Keratinocyte (primary cell): ENCODE results near the gene MAD1L1. TPM values are rescaled to one million over a fixed set of nuclear protein-coding genes. Genes with fewer than 3 reads are reported as not detected.

Source experiments
- DNase-seq: peaks from one replicate; pipeline ENCODE4 v3.0.0-alpha.2; 2011; ENCODE audit warnings: low read depth, missing footprints, low spot score
- FAIRE-seq: peaks from 2 replicates; lab custom pipeline; 2011; peaks lifted over from hg19 to GRCh38; lab: Jason Lieb, UNC
- H2AFZ ChIP-seq: 2 replicates; pipeline ENCODE4 v1.6.0; 2012; ENCODE audit warnings: low read length, control low read depth, inconsistent platforms; ENCODE audit not compliant: control insufficient read depth
- H3K27ac ChIP-seq: 2 replicates; pipeline ENCODE4 v1.5.1; 2011; ENCODE audit warnings: low read length; ENCODE audit not compliant: control insufficient read depth, insufficient read depth
- H3K27me3 ChIP-seq: 3 replicates; pipeline ENCODE4 v1.6.0; 2011; ENCODE audit warnings: low read length; ENCODE audit not compliant: control insufficient read depth, insufficient read depth; ENCODE audit errors: extremely low read depth
- H3K36me3 ChIP-seq, 2 experiments: 2 replicates in 1 of 2; 3 replicates in 1 of 2; pipeline ENCODE4 v1.5.1; 2011; ENCODE audit warnings: low read length in 2 of 2, mild to moderate bottlenecking in 1 of 2; ENCODE audit not compliant: control insufficient read depth in 2 of 2, insufficient read depth in 2 of 2; ENCODE audit errors: extremely low read depth in 1 of 2
- H3K4me1 ChIP-seq: 3 replicates; pipeline ENCODE4 v1.5.1; 2011; ENCODE audit warnings: low read length; ENCODE audit not compliant: control insufficient read depth, insufficient read depth; ENCODE audit errors: extremely low read depth
- H3K4me2 ChIP-seq: 3 replicates; pipeline ENCODE4 v1.6.0; 2011; ENCODE audit warnings: low read depth, low read length; ENCODE audit not compliant: control insufficient read depth, insufficient read depth; ENCODE audit errors: extremely low read depth
- H3K4me3 ChIP-seq, 3 experiments: fragments of 200-600 bp in 1 of 3; sonication (generic) in 1 of 3; 2 replicates in 2 of 3; 3 replicates in 1 of 3; pipeline ENCODE4 v1.5.1; 2011 to 2016; ENCODE audit warnings: low read length in 3 of 3, mild to moderate bottlenecking in 3 of 3, control low read depth in 2 of 3, inconsistent platforms in 1 of 3, low read depth in 1 of 3, mixed read lengths in 1 of 3, mixed run types in 1 of 3, moderate library complexity in 1 of 3; ENCODE audit not compliant: control insufficient read depth in 2 of 3, insufficient read depth in 2 of 3; ENCODE audit errors: extremely low read depth in 1 of 3
- H3K79me2 ChIP-seq: 2 replicates; pipeline ENCODE4 v1.6.0; 2012; ENCODE audit warnings: low read length; ENCODE audit not compliant: control insufficient read depth, insufficient read depth
- H3K9ac ChIP-seq: 3 replicates; pipeline ENCODE4 v1.6.0; 2011; ENCODE audit warnings: low read length; ENCODE audit not compliant: control insufficient read depth, insufficient read depth; ENCODE audit errors: extremely low read depth
- H3K9me1 ChIP-seq: 3 replicates; pipeline ENCODE4 v1.6.0; 2011; ENCODE audit warnings: low read length; ENCODE audit not compliant: control insufficient read depth, insufficient read depth; ENCODE audit errors: extremely low read depth
- H3K9me3 ChIP-seq: 2 replicates; pipeline ENCODE4 v1.5.1; 2012; ENCODE audit warnings: low read depth, low read length; ENCODE audit not compliant: control insufficient read depth
- H4K20me1 ChIP-seq: 3 replicates; pipeline ENCODE4 v1.6.0; 2011; ENCODE audit warnings: low read length; ENCODE audit not compliant: control insufficient read depth, insufficient read depth; ENCODE audit errors: extremely low read depth
- EZH2 ChIP-seq: IDR thresholded peaks from one replicate; pipeline ENCODE4 v1.6.1; 2012; ENCODE audit warnings: inconsistent platforms, mild to moderate bottlenecking, low read length, moderate library complexity
- dilution Hi-C: fragments of 300-500 bp; cut with MboI; formaldehyde crosslinking; loops from one replicate; pipeline ENCODE4 v1.7.0; 2020; ENCODE audit warnings: low sequenced_read_pairs; ENCODE audit not compliant: extremely low pct_ligation_motif_present
- polyA plus RNA-seq, 5 experiments: library from polyadenylated mRNA; depleted of rRNA in 3 of 5; stranded (reverse) in 3 of 5; stranded (forward) in 1 of 5; unstranded in 1 of 5; fragments of >200 nt; gene quantifications; 1 replicate in 1 of 5; 2 replicates in 3 of 5; 3 replicates in 1 of 5; pipeline versions ENCODE4 v1.2.1 to v1.2.3, GENCODE V29; 2011 to 2012; ENCODE audit warnings: missing spikeins in 2 of 5, low read depth in 1 of 5, low replicate concordance in 1 of 5
- TF ChIP-seq, protein P1 (sequence below), 3 experiments: IDR thresholded peaks in 1 of 3; conservative IDR thresholded peaks in 1 of 3; optimal IDR thresholded peaks in 1 of 3; 2 replicates in 2 of 3; 3 replicates in 1 of 3; pipeline versions ENCODE3 to v1.5.1; 2011; ENCODE audit warnings: low read length in 3 of 3, mild to moderate bottlenecking in 3 of 3, moderate library complexity in 2 of 3, control low read depth in 1 of 3, inconsistent platforms in 1 of 3; ENCODE audit not compliant: insufficient read depth in 2 of 3; ENCODE audit errors: extremely low read depth in 1 of 3

Gene MAD1L1
- polyA plus RNA-seq, 1 donor (not counting 4 experiments of a cell fraction or from before 2014, with no cell fraction given) = 18.0 TPM

DNA sequence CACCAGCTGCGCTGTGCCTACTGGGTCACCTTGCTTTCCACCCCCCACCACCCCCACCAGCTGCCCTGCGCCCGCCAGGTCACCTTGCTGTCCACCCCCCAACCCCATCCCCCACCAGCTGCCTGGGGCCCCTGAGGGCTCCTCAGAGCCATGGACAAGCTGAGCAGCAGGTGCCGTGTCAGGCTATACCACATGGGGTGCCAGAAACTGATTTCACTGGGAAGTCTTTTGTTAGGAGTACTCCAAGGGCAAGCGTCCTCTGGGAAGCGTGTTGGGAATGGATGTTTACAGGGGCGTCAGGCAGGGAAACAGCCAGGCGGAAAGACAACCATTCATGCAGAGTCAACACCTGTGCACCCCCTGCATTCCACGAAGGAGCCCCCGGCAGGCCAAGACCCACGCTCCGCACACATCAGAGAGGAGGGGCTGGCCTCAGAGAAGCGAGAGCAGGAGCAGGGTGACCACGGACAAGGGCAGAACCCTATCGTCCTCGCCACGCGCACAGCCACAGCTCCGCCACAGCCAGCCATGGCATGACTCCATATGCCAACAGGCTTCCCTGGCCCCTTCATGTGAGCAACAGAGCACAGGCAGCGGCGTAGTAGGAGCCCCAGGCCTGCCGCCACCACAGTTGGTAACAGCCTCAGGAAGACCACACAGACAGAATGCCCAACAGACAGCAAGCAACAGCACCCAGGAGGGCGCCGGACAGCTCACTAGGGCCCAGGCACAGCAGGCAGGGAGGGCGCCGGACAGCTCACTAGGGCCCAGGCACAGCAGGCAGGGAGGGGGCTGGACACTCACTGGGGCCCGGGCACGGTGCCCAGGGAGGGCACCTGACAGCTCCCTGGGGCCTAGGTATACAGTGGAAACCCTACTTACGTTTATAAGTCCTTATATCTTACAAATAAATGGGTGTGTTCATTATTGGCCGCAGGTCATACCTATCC is 180.8 kb downstream of the MAD1L1 start:
- dilution Hi-C loops = no loop called here
- no peak overlapping the region for H3K9ac ChIP-seq
- FAIRE-seq = no peak

DNA sequence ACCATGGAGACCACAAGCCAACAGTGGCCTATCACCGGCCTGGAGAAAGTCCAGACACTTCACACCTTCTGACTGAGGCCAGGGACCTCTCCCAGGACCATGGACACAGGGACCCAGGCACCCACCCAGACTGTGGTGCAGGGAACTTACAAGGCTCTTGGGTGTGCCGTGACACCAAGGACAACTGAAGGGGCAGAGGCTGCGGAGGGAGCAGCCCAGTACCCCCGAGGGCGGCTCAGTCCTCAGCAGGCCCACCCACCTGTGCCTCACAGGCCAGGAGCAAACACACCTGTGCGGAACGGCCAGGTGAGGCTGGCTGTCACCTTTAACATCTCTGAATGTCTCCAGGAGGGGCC is 182.3 kb downstream of the MAD1L1 start:
- H3K4me1 ChIP-seq = peaks cover 16% of the 10 kb centered on the region
- no peak for FAIRE-seq
- TF ChIP-seq EZH2 = no peak
- TF ChIP-seq, protein P1, sequence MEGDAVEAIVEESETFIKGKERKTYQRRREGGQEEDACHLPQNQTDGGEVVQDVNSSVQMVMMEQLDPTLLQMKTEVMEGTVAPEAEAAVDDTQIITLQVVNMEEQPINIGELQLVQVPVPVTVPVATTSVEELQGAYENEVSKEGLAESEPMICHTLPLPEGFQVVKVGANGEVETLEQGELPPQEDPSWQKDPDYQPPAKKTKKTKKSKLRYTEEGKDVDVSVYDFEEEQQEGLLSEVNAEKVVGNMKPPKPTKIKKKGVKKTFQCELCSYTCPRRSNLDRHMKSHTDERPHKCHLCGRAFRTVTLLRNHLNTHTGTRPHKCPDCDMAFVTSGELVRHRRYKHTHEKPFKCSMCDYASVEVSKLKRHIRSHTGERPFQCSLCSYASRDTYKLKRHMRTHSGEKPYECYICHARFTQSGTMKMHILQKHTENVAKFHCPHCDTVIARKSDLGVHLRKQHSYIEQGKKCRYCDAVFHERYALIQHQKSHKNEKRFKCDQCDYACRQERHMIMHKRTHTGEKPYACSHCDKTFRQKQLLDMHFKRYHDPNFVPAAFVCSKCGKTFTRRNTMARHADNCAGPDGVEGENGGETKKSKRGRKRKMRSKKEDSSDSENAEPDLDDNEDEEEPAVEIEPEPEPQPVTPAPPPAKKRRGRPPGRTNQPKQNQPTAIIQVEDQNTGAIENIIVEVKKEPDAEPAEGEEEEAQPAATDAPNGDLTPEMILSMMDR (optimal IDR thresholded peaks at IDR 0.05 in 1 of 3, IDR thresholded peaks at IDR 0.05 in 1 of 3, conservative IDR thresholded peaks at IDR 0.05 in 1 of 3; ENCODE audit: extremely low read depth in 1 of 3, insufficient read depth in 2 of 3, low read length in 3 of 3) = no peak
- H3K36me3 ChIP-seq = peaks cover 0 to 4% of the 10 kb centered on the region in 2 experiments
- no peaks in the 10 kb centered on the region for H3K9me1 ChIP-seq
- no peak overlapping the region for H3K27ac ChIP-seq
- no peak overlapping the region for H3K4me3 ChIP-seq
- no peak overlapping the region for H3K9ac ChIP-seq
- H3K79me2 ChIP-seq = no peaks in the 10 kb centered on the region
- H3K27me3 ChIP-seq = no peaks in the 10 kb centered on the region
- no peak overlapping the region for H3K4me2 ChIP-seq
- DNase-seq = no peak
- H4K20me1 ChIP-seq = no peaks in the 10 kb centered on the region
- no peak overlapping the region for H2AFZ ChIP-seq
- H3K9me3 ChIP-seq = no peaks in the 10 kb centered on the region
- dilution Hi-C loops = no loop called here

More for the DNA sequence above, 180.8 kb downstream of the MAD1L1 start:
- no peaks in the 10 kb centered on the region for H3K27me3 ChIP-seq
- DNase-seq = no peak
- H3K9me3 ChIP-seq = no peaks in the 10 kb centered on the region
- H3K9me1 ChIP-seq = no peaks in the 10 kb centered on the region
- peaks cover 16% of the 10 kb centered on the region for H3K4me1 ChIP-seq
- no peak overlapping the region for H3K4me2 ChIP-seq
- H3K36me3 ChIP-seq = peaks cover 0 to 5% of the 10 kb centered on the region in 2 experiments
- no peak overlapping the region for H3K27ac ChIP-seq
- H2AFZ ChIP-seq = no peak overlapping the region
- H3K79me2 ChIP-seq = no peaks in the 10 kb centered on the region
- H4K20me1 ChIP-seq = no peaks in the 10 kb centered on the region
- no peak overlapping the region for H3K4me3 ChIP-seq
- no peak for TF ChIP-seq EZH2
- TF ChIP-seq, protein P1 (optimal IDR thresholded peaks at IDR 0.05 in 1 of 3, IDR thresholded peaks at IDR 0.05 in 1 of 3, conservative IDR thresholded peaks at IDR 0.05 in 1 of 3; ENCODE audit: extremely low read depth in 1 of 3, insufficient read depth in 2 of 3, low read length in 3 of 3) = no peak
